Measurements from ENCODE around the gene PCBP3. TPM values are rescaled to one million over a fixed set of nuclear protein-coding genes. Genes with fewer than 3 reads are reported as not detected.

PCBP3 gene
- total and polyA plus RNA-seq, 2 of the 8 experiments (the other 6 are each of a cell fraction or from before 2014, with no cell fraction given), result 3.5 to 6.3 TPM

GRCh38 chr21:45756029-45756428 lies 112.5 kb downstream of the PCBP3 start:
- Histone ChIP-seq H3K4me3 (ENCODE audit: extremely low read depth in 1 of 4, insufficient read depth in 2 of 4, low read depth in 3 of 4, low read length in 4 of 4) (no peak overlapping the region), H3K23ac (ENCODE audit: insufficient read length) (no peak overlapping the region), H3K9ac (replicated peaks in 1 of 4; ENCODE audit: extremely low read depth in 1 of 4, low read depth in 3 of 4, low read length in 3 of 4) (no peak overlapping the region), H4K8ac (ENCODE audit: extremely low read depth, insufficient read depth, low read length) (no peak overlapping the region), H2AK5ac (ENCODE audit: low read depth, low read length) (no peak overlapping the region), H2BK5ac (ENCODE audit: low read depth, low read length) (no peak overlapping the region), H3K4me2 (ENCODE audit: insufficient read depth in 1 of 2, low read depth in 2 of 2, low read length in 2 of 2) (no peak overlapping the region), H3K23me2 (ENCODE audit: low read depth, low read length) (no peaks in the 10 kb centered on the region), H3K18ac (ENCODE audit: extremely low read depth, low read length) (no peak overlapping the region), H2BK15ac (ENCODE audit: low read length) (no peak overlapping the region), H3K27me3 (replicated peaks in 1 of 4; ENCODE audit: control insufficient read depth in 3 of 4, extremely low read depth in 1 of 4, insufficient read depth in 3 of 4, low read length in 3 of 4) (no peaks in the 10 kb centered on the region), H3K79me1 (ENCODE audit: low read depth, low read length) (no peaks in the 10 kb centered on the region), H3K4me1 (replicated peaks in 1 of 4; ENCODE audit: control insufficient read depth in 3 of 4, insufficient read depth in 4 of 4, low read length in 3 of 4) (no peaks in the 10 kb centered on the region), H4K20me1 (replicated peaks in 1 of 2; ENCODE audit: control insufficient read depth in 1 of 2, insufficient read depth in 2 of 2, low read length in 2 of 2) (no peaks in the 10 kb centered on the region), H3K79me2 (ENCODE audit: control insufficient read depth in 1 of 2, insufficient read depth in 2 of 2, low read length in 2 of 2) (no peaks in the 10 kb centered on the region), H2AFZ (ENCODE audit: low read length) (no peak overlapping the region), H2BK120ac (replicated peaks; ENCODE audit: low read depth, low read length) (no peak overlapping the region), H3K14ac (ENCODE audit: insufficient read length) (no peak overlapping the region), H3K56ac (replicated peaks; ENCODE audit: insufficient read length, low read depth, low read length) (no peak overlapping the region), H2BK12ac (ENCODE audit: low read depth, low read length) (no peak overlapping the region), H3K9me3 (ENCODE audit: insufficient read depth in 2 of 2, low read depth in 1 of 2, low read length in 1 of 2) (no peaks in the 10 kb centered on the region), H3K36me3 (ENCODE audit: control insufficient read depth in 2 of 4, insufficient read depth in 4 of 4, low read length in 3 of 4) (no peaks in the 10 kb centered on the region), H3K4ac (replicated peaks; ENCODE audit: insufficient read length, low read depth, low read length) (no peak overlapping the region), H4K5ac (ENCODE audit: insufficient read length, low read depth, low read length) (no peak overlapping the region), H4K91ac (replicated peaks; ENCODE audit: insufficient read length, low read length) (no peak overlapping the region), H3K27ac (ENCODE audit: low read depth, low read length) (no peak overlapping the region), H2BK20ac (ENCODE audit: low read length) (no peak overlapping the region)
- CTCF ChIA-PET (ENCODE audit: partially characterized antibody), result no interaction called here
- TF ChIP-seq RAD21 (IDR thresholded peaks at IDR 0.05 in 1 of 2, conservative IDR thresholded peaks at IDR 0.05 in 1 of 2; ENCODE audit: low read depth in 2 of 2, low read length in 2 of 2) (no peak), EP300 (IDR thresholded peaks at IDR 0.05; ENCODE audit: borderline replicate concordance in 1 of 2, low read depth in 2 of 2, low read length in 2 of 2) (no peak), CBX5 (IDR thresholded peaks at IDR 0.05; ENCODE audit: low read depth, low read length) (no peak), TEAD4 (IDR thresholded peaks at IDR 0.05; ENCODE audit: low read depth, low read length) (no peak), NRF1 (IDR thresholded peaks at IDR 0.05; ENCODE audit: low read depth, low read length) (no peak), TBP (IDR thresholded peaks at IDR 0.05; ENCODE audit: low read depth, low read length) (no peak), SIRT6 (IDR thresholded peaks at IDR 0.05; ENCODE audit: low read length) (no peak), HDAC2 (IDR thresholded peaks at IDR 0.05; ENCODE audit: borderline replicate concordance in 1 of 2, low read depth in 2 of 2, low read length in 2 of 2) (no peak), SIN3A (conservative IDR thresholded peaks at IDR 0.05 in 1 of 2, IDR thresholded peaks at IDR 0.05 in 1 of 2; ENCODE audit: low read depth in 1 of 2, low read length in 2 of 2) (no peak), PHF8 (conservative IDR thresholded peaks at IDR 0.05; ENCODE audit: low read depth, low read length) (no peak), CBX8 (IDR thresholded peaks at IDR 0.05; ENCODE audit: borderline replicate concordance, low read depth, low read length) (no peak)
- DNase-seq (ENCODE audit: low read depth in 1 of 2, low spot score in 2 of 2), result no peak
- POLR2A ChIA-PET (ENCODE audit: partially characterized antibody), result no interaction called here
- WGBS, 2 experiments (ENCODE audit: extremely low coverage in 1 of 2, insufficient coverage in 1 of 2, insufficient read length in 1 of 2, insufficient replicate concordance in 2 of 2, low coverage in 1 of 2, low lambda C conversion rate in 2 of 2, missing lambda C conversion rate in 1 of 2), result 88% methylated on average over 1 of the region's 1 CpG; no CpG with 5 or more reads in 1 of the 2 experiments
- FAIRE-seq, result no peak
